Left renal pelvis (tissue), 4 donors: ENCODE results near the gene CDK5R1. TPM values are rescaled to one million over a fixed set of nuclear protein-coding genes. Genes with fewer than 3 reads are reported as not detected.

Experiments used
- DNase-seq, 4 donors: peaks; one replicate each; pipeline ENCODE4 v3.0.0-alpha.2; 2013; ENCODE audit warnings: low read depth in 4 of 4, low spot score in 3 of 4
- polyA plus RNA-seq, 4 donors: library from polyadenylated mRNA; unstranded; fragments of 120-200 nt; gene quantifications; one replicate each; pipeline ENCODE4 v1.2.1, GENCODE V29; 2013; ENCODE audit not compliant: insufficient read length in 4 of 4

The CDK5R1 gene
- polyA plus RNA-seq, 4 donors = 4.0 to 8.0 (median 5.0) TPM

DNA sequence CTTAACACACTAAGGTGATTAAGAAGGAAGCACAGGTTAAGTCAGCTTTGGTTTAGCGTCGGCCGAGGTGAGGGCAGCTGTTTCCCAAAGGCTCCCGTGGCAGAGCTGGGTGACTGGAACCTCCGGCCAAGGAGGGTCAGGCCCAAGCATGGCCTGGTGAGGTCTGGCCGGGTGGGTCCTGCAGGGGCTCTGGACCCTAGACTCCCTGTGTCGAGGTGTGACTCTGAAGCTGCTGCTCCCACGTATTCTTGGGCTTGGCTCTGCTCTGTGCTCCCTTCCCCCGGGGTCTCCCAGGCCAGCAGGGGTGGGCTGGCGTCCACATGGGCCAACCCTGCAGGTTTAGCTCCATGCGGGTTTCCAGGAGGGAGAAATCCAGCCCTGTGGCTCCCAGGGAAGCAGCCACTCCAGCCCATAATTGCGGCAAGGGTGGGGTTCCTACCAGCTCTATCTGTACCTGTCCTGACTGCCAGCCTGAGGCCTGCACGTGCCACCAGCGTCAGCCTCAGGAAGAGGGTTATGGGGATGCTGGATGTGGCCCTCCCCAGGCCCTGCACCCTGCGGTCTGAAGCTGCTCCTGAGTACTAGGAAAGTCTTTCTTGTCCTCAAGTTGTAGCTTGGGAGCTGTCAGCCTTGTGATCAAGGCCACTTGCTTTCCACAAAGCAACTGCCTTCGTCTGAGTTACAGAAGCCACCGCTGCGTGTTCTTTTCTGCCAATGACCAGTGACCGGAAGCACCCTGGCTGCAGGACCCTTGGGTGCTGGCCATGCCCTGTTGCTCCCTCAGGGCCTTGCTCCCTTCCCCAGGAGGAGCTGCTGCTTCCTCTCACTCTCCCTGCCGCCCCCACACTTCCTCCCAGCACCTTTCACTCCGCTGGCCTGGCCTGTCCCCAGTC lies 4.8 kb downstream of the CDK5R1 start:
- DNase-seq = no peak

DNA sequence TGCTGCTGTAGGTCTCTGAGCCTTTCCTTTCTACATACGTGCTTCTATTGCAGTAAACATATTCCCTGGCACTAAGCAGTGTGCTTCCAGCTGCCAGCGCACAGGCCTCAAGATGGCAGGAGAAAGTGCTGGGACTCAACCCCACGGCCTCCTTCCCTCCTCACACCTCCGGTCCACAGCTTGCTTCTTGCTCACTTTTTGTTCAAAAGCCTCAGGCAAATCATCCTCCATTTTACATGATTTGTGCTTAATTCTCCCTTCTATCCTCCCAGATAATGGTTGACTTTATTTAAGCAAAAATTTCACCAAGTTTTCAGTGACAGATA lies 5.4 kb downstream of the CDK5R1 start:
- no peak for DNase-seq

DNA sequence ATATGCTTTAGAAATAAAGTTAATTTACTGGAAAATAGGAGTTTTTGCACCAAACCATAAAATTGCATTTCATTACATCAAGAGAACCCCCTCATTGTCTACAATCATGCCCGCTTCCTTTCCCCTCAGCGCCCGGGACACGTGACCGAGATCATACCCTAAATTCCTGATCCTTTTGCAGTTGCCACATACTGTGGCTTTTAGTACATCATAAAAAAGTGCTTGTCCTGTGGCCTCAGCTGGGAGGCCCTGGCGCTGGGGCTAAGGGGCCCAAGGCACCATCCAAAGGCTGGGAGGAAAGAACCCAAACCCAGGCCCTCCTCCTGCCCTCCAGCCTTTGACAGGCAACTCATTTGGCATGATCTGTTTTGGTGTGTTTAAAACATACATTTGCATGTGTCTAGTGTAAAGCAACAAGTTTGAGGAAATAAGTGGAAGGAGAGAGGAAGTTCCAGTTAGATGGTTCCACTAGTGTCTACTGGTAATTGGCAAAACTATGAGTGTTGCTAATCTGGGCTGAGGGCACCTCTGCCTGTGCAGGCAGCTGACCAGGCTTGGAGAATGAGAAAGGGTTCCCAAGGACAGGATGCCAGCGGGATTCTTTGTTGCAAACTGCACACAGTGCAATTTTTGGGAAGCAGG lies 6.0 kb downstream of the CDK5R1 start:
- no peak for DNase-seq

DNA sequence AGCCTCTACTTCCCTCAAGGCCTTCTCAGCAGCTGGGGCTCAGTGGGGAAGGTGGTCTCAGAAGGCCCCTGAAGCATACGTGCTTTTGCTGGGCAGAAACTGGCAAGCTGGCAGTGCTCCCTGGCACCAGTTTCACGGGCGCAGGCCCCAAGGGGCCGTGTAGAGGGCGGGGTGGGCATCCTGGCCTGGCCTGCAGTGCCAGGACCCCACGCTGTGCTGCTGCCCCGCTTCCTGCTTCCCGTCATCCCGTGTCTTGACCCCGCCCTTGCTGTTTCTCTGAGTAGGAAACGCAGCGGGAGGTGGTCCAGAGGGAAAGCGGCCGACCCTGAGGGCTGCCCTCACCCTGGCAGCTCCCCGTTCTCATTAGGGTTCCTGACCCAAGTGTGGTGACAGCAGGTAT lies 6.8 kb downstream of the CDK5R1 start:
- DNase-seq = no peak

GRCh38 chr17:32493976-32494513 lies 7.3 kb downstream of the CDK5R1 start:
- no peak for DNase-seq

- no peak for DNase-seq
Measured at GRCh38 chr17:32494621-32495358, 8.0 kb downstream of the CDK5R1 start.

- DNase-seq = no peak
Measured at GRCh38 chr17:32495359-32496231, 8.8 kb downstream of the CDK5R1 start.

- DNase-seq = no peak
Measured at GRCh38 chr17:32496395-32497073, 9.7 kb downstream of the CDK5R1 start.

DNA sequence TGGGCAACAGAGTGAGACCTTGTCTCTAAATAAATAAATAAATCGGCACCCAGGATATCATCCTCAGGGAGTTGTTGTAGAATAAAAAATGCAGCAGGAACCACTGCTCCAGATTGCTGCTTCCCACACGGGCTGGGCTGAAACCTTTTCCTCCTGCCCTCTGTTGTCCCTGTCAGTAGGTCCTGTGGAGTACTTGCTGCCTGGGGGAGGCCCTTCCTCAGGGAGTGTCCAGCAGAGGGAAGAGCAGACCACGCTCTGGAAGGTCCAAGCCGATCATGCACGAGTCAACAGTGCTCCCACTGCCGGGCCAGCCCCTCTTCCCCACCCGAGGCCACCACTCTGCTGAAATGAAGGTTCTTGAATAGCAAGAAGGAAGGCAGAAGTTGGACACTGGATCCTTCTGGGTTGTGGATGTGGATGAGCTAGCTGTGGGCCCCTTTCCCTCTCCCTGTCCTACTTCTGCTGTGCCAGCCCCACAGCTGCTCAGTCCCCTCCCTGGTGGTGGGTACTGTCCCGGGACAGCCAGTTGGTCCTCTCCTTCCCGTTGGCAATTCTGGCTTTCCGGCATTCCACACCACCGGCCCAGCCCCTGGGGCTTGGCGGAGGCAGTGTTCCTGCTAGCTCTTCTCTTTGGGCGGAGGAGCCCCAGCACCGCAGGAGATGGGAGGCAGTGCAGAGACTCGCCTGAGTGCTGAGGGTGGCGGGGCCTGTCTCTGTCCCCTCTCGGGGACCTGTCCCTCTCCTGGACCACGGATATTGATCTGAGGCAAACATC lies 10.8 kb downstream of the CDK5R1 start:
- no peak for DNase-seq

GRCh38 chr17:32498391-32498790 lies 11.6 kb downstream of the CDK5R1 start:
- no peak for DNase-seq

- DNase-seq = no peak
Measured at GRCh38 chr17:32502013-32502412, 15.2 kb downstream of the CDK5R1 start.

GRCh38 chr17:32502710-32503109 lies 15.9 kb downstream of the CDK5R1 start:
- no peak for DNase-seq

- DNase-seq = no peak
Measured at GRCh38 chr17:32503251-32504165, 16.7 kb downstream of the CDK5R1 start.

DNA sequence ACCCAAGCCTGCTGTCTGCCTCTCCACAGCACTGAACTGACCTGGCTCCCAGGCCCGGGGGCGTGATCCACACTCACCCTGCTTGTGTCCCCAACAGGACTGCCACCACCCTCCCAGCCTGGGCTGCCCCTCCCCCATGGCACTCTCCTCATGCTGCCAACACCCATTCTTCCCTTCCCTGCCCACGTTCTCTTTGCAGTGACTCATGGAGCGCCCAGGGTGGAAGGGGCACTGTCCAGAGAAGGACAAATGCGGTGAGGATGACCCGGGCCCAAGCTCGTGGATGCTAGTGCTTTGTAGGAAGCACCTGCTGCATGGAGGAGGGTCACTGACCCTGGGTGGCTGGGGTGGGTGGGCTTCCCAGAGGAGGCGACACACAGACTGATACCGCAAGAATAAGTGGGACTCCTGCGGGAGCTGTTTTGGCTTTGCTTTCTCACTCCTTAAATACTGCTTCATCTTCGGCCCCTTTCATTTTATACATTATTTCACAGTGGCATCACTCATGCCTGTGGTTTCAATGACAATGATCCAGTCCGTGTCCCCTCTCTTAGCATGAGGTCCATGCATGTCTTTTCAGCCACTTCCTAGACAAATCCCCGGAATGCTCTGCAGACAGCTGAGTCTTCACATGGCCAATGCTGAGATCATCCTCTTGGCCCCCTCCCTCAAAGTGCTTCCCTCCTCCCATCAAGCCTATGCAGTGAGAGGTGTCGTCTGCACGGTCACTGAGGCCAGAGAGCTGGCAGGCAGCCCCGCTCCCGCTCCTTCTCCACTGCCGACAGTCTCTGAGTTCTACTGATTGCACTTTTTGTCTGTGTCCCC lies 17.6 kb downstream of the CDK5R1 start:
- no peak for DNase-seq

- no peak for DNase-seq
Measured at GRCh38 chr17:32508926-32509325, 22.1 kb downstream of the CDK5R1 start.

DNA sequence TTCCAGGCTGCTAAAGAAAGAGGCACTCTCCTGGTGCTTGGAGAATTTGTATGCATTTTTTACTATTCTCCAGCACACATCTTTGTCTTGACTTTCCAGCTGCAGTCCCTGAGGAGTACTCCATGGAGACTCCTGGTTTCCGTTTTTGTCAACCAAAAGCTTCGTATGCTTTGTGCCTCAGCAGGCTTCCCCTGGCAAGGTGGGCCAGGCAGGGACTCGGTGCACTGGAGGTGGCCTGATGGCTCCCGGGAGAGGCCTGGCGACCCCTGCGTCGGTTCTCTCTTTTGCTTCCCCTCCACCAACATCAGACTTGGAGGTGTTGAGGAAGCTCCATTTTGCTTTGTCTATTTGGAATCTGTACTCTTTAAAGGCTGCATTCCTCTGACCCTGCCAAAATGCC lies 23.7 kb downstream of the CDK5R1 start:
- DNase-seq = no peak

DNA sequence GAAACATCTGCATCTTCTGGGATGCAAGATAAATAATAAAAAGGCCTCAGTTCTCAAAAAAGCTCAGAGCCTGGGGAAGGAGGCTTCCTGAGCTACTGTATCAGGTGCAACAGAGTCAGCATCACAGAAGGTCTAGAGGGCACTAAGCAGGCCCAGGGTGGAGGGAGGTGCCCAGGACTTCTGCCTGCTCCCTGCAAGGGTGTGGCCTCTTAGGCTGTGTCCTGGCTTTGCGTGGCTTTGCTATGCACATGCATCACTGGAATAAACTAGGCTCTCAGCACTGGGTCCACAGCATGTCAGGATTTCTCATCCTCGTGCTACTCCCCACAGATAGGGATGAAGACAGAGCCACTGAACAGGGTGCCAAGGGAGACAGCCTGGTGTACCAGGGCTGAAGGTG lies 25.5 kb downstream of the CDK5R1 start:
- DNase-seq = no peak
